ENCODE results near the gene TSHZ2.

The TSHZ2 gene

GRCh38 chr20:52996658-52997057 is 24.5 kb downstream of the TSHZ2 start:
- DNase-seq (ENCODE audit: extremely low read depth, low read depth): no peak
- TF ChIP-seq, protein P1, sequence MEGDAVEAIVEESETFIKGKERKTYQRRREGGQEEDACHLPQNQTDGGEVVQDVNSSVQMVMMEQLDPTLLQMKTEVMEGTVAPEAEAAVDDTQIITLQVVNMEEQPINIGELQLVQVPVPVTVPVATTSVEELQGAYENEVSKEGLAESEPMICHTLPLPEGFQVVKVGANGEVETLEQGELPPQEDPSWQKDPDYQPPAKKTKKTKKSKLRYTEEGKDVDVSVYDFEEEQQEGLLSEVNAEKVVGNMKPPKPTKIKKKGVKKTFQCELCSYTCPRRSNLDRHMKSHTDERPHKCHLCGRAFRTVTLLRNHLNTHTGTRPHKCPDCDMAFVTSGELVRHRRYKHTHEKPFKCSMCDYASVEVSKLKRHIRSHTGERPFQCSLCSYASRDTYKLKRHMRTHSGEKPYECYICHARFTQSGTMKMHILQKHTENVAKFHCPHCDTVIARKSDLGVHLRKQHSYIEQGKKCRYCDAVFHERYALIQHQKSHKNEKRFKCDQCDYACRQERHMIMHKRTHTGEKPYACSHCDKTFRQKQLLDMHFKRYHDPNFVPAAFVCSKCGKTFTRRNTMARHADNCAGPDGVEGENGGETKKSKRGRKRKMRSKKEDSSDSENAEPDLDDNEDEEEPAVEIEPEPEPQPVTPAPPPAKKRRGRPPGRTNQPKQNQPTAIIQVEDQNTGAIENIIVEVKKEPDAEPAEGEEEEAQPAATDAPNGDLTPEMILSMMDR (IDR thresholded peaks at IDR 0.05; ENCODE audit: low read depth, low read length): no peak

DNA sequence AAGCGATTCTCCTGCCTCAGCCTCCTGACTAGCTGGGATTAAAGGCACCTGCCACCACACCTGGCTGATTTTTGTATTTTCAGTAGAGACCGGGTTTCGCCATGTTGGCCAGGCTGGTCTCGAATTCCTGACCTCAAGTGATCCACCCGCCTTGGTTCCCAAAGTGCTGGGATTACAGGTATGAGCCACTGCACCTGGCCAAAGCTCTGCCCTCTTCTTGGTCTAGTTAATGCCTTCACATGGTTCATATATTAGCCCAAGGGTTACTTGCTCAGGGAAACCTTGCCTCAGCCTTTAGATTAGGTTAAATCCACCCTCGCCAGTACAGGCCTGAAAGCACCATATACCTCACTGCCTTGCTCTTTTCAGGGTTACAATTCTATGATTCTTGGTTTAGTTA is 26.1 kb downstream of the TSHZ2 start:
- no peak for DNase-seq (ENCODE audit: extremely low read depth, low read depth)
- TF ChIP-seq, protein P1 (IDR thresholded peaks at IDR 0.05; ENCODE audit: low read depth, low read length): no peak

GRCh38 chr20:52999040-52999439 is 26.9 kb downstream of the TSHZ2 start:
- DNase-seq (ENCODE audit: extremely low read depth, low read depth): no peak
- TF ChIP-seq, protein P1 (IDR thresholded peaks at IDR 0.05; ENCODE audit: low read depth, low read length): no peak

DNA sequence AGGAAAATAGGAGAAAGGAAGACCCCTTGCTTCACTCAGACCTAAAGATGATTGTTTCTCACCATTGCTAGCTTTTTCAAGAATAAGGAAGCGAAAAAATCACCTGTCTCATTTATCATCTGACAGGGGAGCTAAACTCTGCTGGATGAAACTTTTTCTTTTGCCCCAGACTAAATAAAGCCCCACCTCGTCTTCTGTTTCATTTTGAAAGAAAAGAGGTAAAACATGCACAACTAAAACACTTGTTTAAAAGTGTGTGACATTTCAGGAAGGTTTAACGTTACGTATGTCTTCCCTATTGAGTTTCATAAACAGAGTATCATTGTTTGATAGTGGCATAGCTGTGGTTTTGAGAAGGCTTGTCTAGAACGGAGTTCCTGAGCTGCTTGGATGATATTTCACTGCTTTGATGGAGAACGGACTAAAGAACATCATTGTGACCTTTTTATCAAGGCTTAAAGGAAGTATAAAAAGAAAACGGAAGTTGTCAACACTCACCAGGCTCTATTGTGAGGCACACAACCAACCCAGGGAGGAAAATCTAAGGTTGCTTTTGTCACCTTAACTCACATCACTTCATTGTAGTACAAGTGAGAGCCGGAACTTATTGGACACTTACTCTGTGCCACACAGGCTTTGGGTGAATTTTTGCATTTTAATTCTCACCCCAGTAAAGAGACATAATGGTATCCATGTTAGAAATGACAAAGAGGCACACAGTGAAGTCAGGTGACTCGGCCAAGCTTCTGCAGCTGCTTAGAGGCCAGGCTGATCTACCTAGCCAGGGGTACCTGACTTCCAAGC is 29.5 kb downstream of the TSHZ2 start:
- TF ChIP-seq, protein P1 (IDR thresholded peaks at IDR 0.05; ENCODE audit: low read depth, low read length): no peak
- DNase-seq (ENCODE audit: extremely low read depth, low read depth): no peak

DNA sequence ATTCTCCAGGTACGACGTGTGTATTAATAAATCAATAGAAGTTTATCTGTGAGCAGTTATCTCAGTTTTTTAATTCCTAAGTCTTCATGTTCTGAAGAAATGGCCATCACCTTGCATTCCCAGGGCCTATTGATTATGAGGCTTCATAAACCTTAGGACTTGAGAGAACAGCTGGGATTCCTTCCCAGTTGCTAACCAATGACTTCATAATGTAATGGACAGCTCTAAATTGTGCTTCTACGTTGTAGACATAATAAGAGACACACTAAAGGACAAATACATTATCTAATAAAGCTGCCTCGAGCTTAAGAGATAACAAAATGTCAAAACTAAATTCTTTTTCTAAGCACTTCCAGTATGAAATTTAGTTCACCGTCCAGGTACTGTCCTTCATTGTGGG is 30.6 kb downstream of the TSHZ2 start:
- TF ChIP-seq, protein P1 (IDR thresholded peaks at IDR 0.05; ENCODE audit: low read depth, low read length): no peak
- no peak for DNase-seq (ENCODE audit: extremely low read depth, low read depth)

DNA sequence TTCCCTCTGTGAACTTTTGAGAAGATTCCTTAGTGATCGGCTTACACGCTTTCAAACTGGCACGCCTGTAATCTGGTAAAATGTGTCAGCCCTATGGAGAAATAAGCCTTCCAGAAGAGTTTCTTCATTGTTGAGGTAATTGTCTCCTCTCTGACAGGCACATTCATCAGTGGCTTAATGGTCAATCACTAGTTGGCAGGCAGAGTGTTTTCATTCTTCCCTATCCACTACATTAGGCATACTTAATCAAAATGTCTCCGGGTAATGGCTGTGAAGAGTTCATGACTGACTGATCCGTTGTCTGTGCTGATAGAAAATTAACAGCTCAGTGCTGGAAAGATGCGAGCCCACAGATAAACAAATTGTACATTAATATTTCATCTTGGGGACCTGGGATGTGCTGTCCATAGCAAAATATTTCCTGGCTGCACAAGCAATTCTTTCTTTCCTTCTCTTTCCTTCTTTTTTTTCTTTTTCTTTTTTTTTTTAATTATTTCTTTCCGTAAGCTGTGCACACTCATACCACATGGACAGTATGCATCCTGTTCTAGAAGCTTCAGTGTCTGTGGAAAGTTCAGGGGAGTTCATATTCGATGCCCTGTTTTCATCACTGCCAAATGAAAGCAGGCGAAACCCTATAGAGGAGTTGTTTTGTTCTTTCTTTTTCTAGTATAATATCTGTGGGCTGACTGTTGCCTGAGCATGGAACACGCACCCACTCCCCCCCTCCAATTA is 31.4 kb downstream of the TSHZ2 start:
- TF ChIP-seq, protein P1 (IDR thresholded peaks at IDR 0.05; ENCODE audit: low read depth, low read length): no peak

GRCh38 chr20:53004267-53004813 is 32.2 kb downstream of the TSHZ2 start:
- TF ChIP-seq, protein P1 (IDR thresholded peaks at IDR 0.05; ENCODE audit: low read depth, low read length): no peak
- DNase-seq (ENCODE audit: extremely low read depth, low read depth): no peak

More for the DNA sequence above, 31.4 kb downstream of the TSHZ2 start:
- DNase-seq (ENCODE audit: extremely low read depth, low read depth): no peak
